Activated gamma-delta T cell treated with anti-CD3 and anti-CD28 coated beads, Interleukin-2, amount 50 U/mL, for 16 hours (primary cell): ENCODE data around the gene HJURP.

ENCODE experiments used
- DNase-seq: peaks from one replicate; pipeline ENCODE4 v3.0.0-alpha.2; 2020; ENCODE audit warnings: low read depth

Gene HJURP

GRCh38 chr2:233831011-233831721 lies 23.2 kb downstream of the HJURP start:
- DNase-seq = no peak

- no peak for DNase-seq
Measured at GRCh38 chr2:233830111-233830802, 24.1 kb downstream of the HJURP start.

DNA sequence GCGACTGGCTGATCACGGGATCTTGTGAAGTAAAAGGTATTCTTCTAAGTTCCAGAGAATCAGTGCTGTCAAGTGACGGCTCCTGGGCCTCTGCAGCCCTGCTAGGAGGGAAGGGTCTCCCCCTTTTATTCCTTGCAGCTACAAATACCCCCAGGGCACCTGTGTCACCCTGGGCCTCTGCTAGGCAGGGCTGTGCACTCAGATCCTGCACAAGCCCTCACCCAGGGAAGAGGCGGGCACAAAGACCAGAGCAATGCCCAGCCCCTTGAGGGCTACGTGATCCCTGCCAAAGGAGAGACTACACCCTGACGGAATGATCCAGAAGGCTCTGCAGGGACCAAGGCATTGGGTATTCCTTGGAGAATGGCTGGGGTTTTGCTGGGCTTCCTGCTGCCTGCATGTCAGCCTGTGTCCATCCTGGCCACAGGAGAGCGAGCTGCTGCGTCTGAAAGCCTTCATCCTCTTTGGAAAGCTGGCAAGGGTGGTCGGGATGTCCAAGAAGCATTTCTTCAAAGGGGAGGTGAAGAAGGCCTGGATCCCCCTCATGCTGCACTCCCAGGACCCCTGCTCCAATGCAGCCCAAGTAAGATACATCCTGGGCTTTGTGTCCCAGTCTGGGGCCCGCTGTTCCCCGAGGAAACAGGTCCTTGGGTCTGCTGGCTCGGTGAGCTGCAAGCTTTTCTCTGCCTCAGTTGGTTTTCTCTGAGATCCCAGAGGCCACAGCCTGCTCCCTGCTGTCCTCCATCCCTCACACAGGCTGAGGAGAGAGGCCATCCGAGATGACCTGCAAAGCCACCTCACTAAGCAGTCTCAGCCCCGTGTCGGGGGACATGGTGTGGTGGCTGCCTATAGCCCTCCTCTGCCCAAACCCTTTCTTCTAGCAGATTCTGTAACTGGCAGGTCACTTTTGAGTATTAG lies 24.9 kb downstream of the HJURP start:
- DNase-seq = no peak

DNA sequence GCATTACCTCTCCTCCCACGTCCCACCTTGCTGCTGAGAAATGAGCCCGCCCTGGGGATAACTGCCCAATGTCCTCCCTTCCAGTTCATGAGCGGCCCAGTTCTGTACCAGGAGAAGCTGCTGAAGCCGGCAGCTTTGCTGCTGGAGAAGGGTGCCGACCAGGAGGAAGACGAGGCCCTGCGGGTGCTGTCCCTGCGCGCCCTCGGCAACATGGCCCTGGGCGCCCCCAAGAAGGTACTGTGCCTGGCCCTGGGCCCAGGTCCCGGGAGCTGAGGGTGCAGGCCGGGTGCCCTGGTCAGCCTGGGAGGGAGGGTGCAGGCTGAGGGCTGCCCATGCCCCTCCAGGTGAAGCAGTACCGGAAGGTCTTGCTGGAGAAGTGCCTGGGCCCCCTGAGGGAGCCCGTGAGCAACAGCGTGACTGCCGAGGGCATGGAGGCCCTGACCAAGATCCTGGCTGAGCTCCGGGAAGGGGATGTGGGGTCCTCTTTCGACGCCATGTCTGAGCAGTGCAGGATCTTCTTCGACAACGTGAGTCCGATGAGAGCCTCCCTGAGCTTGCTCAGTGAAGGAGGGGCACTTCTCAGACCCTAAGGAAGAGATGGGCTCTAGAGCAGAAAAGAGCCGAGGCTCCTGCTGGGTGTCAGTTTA lies 25.7 kb downstream of the HJURP start:
- no peak for DNase-seq

GRCh38 chr2:233824373-233824772 lies 30.0 kb downstream of the HJURP start:
- DNase-seq = no peak

GRCh38 chr2:233823731-233824121 lies 30.6 kb downstream of the HJURP start:
- no peak for DNase-seq

DNA sequence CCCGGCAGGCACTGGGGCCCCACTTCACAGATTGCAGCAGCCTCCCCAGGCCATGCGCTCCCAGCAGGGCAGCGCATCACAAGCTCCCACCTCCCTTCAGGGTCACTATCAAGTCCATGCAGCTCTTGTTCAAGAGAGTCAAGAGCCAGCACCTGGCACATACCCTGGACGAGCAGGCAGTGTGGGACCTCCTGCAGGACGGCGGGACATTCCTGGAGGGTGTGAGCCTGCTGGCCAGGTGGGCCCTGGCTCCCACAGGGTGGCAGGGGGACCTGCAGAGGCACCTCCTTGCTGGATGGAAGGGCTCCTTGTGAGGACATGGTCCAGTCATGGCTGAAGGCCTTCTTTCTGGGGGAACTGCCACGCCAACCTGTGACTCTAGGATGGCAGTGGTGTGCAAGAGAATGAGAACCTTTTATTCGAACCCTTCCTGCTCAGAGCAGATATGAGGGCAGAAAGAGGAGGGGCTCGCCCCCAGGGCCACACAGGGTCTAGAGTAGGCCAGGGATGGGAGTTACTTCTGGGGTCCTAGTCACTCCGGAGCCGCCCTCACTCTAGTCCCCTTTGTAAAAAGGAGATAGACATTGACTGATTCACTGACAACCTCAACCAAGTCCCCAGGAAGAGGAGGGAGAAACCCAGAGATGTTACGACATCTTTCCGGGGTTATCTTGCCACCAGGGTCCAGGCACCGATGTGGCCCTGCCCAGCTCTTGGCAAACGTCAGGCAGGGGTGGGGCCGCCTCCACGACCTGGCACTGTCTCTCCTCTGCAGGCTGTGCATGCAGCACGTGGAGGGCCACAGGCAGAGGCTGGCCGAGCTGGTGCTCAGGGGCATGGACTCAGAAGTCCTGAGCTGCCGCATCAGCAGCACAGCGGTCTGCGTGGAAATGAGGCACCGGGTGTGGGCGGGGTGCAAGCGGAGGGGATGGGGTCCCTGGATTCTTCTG lies 31.3 kb downstream of the HJURP start:
- no peak for DNase-seq

- DNase-seq = no peak
Measured at GRCh38 chr2:233822101-233822771, 32.1 kb downstream of the HJURP start.

DNA sequence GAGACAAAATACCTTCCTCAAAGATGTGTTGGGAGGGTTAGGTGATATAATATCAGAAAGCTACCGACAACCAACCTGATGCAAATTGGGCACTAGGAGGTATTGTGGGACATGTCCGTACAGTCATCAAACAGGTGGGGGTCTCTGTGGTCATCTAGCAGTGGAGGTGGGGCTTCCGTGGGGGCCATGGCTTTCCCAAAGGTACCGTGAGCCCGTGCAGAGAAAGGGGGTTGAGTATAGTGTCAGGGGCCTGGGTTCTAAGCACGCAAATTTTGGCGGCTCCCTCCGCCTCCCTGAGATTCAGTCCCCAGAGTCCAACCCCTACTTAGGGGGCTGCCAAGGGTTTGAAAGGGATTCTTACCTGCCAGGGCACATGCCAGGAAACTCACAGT lies 32.6 kb downstream of the HJURP start:
- DNase-seq = no peak

GRCh38 chr2:233821196-233821595 lies 33.1 kb downstream of the HJURP start:
- DNase-seq = no peak

- no peak for DNase-seq
Measured at GRCh38 chr2:233820774-233821105, 33.6 kb downstream of the HJURP start.

DNA sequence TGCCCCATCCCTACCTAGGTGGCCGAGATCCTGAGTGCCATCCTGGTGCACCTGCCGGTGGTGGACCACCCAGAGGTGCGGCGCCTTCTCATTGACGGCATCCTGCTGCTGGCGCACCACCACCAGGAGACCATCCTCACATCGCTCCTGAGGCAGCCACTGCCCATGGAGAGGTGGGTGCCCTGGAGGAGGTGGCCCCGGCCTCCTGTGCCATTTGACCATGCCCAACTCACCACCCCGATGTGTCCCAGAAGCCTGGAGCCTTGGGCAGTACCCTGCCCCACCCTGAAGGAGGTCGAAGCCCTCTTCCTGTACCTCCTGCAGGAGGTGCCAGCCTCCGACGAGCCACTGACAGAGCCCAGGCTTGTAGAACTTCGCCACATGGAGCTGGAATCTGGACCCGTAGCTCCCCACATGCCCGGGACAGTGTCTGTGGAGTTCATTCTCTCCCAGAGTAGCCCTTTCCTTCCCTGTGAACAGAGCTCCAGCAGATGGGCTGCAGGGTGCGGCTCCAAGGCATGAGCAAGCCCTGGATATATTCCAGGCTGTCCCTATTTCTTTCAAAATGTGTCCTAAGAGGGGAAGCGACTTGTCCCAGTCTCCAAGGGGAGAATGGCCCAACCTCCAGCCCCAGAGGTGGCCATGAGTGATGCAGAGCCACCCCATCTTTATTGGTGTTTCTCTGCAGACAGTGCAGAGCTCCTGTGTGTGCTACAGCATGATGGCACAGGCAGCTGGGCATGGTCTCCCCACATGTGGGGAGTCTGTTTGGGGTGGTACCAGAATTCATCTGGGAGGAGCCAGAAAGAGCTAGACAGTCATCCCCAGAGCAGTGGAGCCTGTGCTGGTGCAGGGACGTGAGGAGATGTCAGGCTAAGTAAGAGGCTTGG lies 34.2 kb downstream of the HJURP start:
- DNase-seq = no peak

- no peak for DNase-seq
Measured at GRCh38 chr2:233818639-233819621, 35.4 kb downstream of the HJURP start.

GRCh38 chr2:233817995-233818638 lies 36.2 kb downstream of the HJURP start:
- DNase-seq = no peak

GRCh38 chr2:233817361-233817911 lies 36.9 kb downstream of the HJURP start:
- DNase-seq = no peak

- DNase-seq = no peak
Measured at GRCh38 chr2:233816771-233817170, 37.6 kb downstream of the HJURP start.

GRCh38 chr2:233816334-233816733 lies 38.0 kb downstream of the HJURP start:
- DNase-seq = no peak

DNA sequence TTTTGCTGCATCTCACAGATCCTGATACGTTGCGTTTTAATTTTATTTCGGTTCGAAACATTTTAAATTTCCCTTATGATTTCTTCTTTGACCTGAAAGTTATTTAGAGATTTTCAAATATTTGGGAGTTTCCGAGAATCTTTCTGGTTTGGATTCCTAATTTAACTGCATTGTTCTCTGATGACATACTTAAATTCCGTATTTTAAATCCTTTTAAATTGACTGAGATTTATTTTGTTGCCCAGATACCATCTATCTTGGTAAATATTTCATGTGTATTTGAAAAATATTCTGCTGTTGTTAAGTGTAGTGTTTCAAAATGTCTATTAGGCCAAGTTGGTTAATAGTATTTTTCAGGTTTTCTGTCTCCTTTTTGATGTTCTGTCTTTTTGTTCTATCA lies 38.5 kb downstream of the HJURP start:
- DNase-seq = no peak
